ENCODE data around the gene UBXN10. TPM values are rescaled to one million over a fixed set of nuclear protein-coding genes. Genes with fewer than 3 reads are reported as not detected.

Gene UBXN10
- total and polyA plus RNA-seq, 9 donors, result 0.20 to 28.0 (median 1.5) TPM

DNA sequence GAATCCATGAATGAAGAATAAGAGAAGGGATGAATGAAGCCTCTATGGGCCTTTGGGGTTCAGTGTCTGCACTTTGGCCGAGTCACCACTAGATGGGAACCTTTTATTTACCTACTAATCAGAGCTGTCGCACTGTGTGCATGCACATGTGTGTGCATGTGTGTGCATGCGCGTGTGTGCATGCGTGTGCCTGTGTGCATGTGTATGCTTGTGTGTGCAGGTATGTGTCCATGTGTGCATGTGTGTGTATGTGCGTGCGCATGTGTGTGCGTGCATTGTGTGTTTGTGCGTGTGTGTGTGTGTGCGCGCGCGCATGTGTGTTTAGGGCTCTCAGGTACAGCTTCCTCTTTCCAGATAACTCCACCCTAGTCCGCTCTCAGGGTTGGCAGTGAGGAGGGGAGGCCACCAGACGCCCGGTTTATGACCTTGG, 20.4 kb upstream of the UBXN10 start:
- Histone ChIP-seq H3K36me3 (no peaks in the 10 kb centered on the region), H3K4me1 (ENCODE audit: insufficient read depth) (no peaks in the 10 kb centered on the region), H3K27me3 (no peaks in the 10 kb centered on the region), H3K27ac (no peak overlapping the region), H3K4me3 (no peak overlapping the region), H3K9me3 (no peaks in the 10 kb centered on the region)
- TF ChIP-seq EP300 (IDR thresholded peaks at IDR 0.05) (no peak), POLR2A (IDR thresholded peaks at IDR 0.05) (no peak)
- TF ChIP-seq, protein P1, sequence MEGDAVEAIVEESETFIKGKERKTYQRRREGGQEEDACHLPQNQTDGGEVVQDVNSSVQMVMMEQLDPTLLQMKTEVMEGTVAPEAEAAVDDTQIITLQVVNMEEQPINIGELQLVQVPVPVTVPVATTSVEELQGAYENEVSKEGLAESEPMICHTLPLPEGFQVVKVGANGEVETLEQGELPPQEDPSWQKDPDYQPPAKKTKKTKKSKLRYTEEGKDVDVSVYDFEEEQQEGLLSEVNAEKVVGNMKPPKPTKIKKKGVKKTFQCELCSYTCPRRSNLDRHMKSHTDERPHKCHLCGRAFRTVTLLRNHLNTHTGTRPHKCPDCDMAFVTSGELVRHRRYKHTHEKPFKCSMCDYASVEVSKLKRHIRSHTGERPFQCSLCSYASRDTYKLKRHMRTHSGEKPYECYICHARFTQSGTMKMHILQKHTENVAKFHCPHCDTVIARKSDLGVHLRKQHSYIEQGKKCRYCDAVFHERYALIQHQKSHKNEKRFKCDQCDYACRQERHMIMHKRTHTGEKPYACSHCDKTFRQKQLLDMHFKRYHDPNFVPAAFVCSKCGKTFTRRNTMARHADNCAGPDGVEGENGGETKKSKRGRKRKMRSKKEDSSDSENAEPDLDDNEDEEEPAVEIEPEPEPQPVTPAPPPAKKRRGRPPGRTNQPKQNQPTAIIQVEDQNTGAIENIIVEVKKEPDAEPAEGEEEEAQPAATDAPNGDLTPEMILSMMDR (IDR thresholded peaks at IDR 0.05), result no peak
- WGBS, 3 donors, result 75 to 84% (median 81%) methylated on average over 16 of the region's 16 CpGs
- intact Hi-C loops (cut with DNase I), result no loop called here
- DNase-seq, result no peak

DNA sequence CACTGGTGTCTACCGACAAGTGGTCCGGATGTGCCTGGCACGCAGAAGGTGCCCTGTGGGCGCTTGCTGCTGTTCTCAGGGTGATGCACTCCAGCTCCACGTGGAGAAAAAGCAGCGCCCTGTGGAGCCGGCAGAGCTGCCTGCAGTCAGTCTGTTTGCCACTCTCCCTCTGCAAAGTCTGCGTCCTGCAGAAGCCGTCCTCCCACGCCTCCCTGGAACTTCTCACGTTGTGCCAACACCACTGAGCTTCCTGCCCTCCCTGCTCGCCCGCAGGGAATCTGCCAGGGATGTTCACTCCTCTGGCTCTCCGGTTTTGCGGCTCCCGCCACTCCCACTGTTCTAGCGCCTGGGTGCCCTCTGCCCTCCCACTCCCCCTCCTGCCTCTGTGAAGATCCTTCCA, 19.8 kb upstream of the UBXN10 start:
- Histone ChIP-seq H3K4me3 (no peak overlapping the region), H3K27ac (no peak overlapping the region), H3K36me3 (no peaks in the 10 kb centered on the region), H3K27me3 (no peaks in the 10 kb centered on the region), H3K9me3 (no peaks in the 10 kb centered on the region), H3K4me1 (ENCODE audit: insufficient read depth) (no peaks in the 10 kb centered on the region)
- intact Hi-C loops (cut with DNase I), result no loop called here
- 9 to 22% (median 14%) methylated on average over 17 of the region's 17 CpGs for WGBS, 3 donors
- TF ChIP-seq POLR2A (IDR thresholded peaks at IDR 0.05) (no peak), EP300 (IDR thresholded peaks at IDR 0.05) (no peak)
- TF ChIP-seq, protein P1 (IDR thresholded peaks at IDR 0.05), result no peak
- peak in 2 of 5 donors; percentile 29 to 61 for DNase-seq

DNA sequence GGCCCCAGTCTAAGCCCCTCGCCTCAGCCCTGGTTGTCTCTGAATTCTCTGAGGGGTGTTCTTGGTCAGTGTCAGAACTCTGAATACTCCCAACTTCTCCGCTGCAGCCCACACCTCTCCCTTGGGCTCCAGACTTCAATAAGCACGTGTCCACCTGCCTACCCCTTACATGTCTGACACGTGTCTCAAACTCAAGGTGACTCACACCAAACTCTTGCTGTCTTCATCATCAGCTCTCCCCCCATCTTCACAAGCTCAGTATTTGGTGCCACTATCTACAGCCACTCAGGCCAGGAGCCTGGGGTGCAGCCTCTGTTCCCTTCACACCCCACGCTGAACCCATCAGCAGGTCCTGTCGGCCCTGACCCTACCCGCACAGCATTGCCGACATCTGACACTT, 18.8 kb upstream of the UBXN10 start:
- 95 to 97% (median 96%) methylated on average over 8 of the region's 8 CpGs for WGBS, 3 donors
- no peak for DNase-seq
- no peaks in the 10 kb centered on the region for H3K4me1 ChIP-seq (ENCODE audit: insufficient read depth)
- no peak overlapping the region for H3K27ac ChIP-seq
- H3K4me3 ChIP-seq, result no peak overlapping the region
- H3K9me3 ChIP-seq, result no peaks in the 10 kb centered on the region
- intact Hi-C loops (cut with DNase I), result no loop called here
- H3K36me3 ChIP-seq, result no peaks in the 10 kb centered on the region
- TF ChIP-seq, protein P1 (IDR thresholded peaks at IDR 0.05), result no peak
- TF ChIP-seq EP300 (IDR thresholded peaks at IDR 0.05) (no peak), POLR2A (IDR thresholded peaks at IDR 0.05) (no peak)
- no peaks in the 10 kb centered on the region for H3K27me3 ChIP-seq

DNA sequence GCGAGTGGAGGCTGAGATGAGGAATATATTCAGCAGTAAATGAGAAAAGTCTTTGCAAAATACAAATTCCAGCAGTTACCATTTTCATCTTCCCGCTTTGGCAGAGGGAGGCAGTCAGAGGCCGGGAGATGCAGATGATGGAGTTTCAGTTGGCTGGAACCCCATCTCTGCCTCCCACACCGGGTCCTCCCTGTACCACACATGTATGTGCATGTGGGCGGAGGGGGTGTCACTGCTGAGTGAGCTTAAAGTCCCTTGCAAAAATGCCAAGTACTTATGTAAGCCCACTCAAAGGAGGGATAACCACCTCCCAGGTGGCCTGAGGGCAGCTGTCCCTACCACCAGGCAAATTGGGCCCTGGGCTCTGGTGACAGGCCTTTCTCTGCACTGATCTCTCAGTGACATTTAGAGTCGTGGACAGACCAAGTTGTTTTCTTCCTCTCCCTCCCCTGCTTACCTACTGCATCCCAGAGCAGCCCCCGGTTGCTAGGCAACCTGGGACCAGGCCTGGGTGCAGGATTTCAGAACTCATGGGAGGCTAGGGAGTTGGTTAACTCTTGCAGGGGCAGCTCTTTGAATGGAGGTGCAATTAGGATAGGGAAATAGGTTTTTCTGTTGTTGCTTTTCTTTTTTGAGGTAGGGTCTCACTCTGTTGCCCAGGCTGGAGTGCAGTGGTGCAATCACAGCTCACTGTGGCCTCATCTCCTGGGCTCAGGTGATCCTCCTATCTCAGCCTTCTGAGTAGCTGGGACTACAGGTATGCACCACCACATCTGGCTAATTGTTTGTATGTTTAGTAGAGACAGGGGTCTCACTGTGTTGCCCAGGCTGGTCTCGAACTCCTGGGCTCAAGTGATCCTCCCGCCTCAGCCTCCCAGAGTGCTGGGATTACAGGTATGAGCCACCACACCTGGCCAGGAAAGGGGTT, 17.1 kb upstream of the UBXN10 start:
- Histone ChIP-seq H3K36me3 (no peaks in the 10 kb centered on the region), H3K4me1 (ENCODE audit: insufficient read depth) (no peaks in the 10 kb centered on the region), H3K9me3 (no peaks in the 10 kb centered on the region), H3K27me3 (no peaks in the 10 kb centered on the region), H3K27ac (no peak overlapping the region), H3K4me3 (no peak overlapping the region)
- TF ChIP-seq EP300 (IDR thresholded peaks at IDR 0.05) (no peak), POLR2A (IDR thresholded peaks at IDR 0.05) (no peak)
- TF ChIP-seq, protein P1 (IDR thresholded peaks at IDR 0.05), result no peak
- DNase-seq, result no peak
- intact Hi-C loops (cut with DNase I), result no loop called here
- 62 to 74% (median 68%) methylated on average over 9 of the region's 9 CpGs for WGBS, 3 donors
